Measurements from ENCODE around the gene SNX8.

The SNX8 gene

DNA sequence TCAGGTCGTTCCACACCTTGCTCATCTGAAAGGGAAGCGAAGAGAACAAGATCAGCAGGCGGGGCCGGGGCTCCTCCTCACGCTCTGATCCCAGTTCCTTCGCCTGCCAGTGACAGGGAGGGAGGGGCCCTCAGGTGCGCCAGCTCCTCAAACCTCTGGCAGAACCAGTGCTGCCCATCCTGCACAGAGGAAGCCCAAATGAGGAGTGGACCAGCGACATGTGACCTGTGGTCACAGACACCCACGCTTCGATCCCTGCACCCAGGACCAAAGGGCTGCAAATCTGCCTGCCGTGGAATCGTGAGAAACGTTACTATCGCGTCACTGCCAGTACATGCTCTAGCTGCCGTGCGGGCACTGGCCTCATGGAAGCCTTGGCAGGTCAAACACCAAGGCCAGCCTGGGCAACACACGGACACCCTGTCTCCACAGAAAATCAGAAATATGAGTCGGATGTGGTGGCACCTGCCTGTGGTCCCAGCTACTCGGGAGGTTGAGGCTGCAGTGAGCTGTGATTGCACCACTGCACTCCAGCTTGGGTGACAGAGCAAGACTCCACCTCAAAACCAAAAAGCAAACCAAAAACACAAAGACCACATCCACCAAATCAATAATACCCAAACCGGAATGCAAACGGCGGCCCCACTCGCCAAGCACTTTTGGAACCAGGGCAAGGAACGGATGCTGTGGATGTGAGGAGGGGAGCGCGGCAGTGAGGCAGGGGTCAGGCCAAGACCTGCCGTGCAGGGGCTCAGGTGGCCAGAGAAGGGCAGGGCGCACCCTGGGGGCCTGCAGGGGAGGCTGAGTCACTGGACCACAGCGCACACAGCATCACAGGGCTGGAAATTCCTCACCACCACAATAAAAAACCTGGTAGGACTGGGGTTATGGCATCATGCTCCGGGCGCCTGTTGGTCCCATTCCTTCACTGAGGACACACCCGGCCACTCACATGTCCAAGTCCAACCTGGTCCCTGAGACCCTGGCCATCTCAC lies 58.8 kb downstream of the SNX8 start:
- no peak for TF ChIP-seq EZH2phosphoT487 (IDR thresholded peaks at IDR 0.05; ENCODE audit: borderline replicate concordance, low read length)
- no peak for TF ChIP-seq CTCF (IDR thresholded peaks at IDR 0.05; ENCODE audit: low read depth, low read length, poor library complexity, severe bottlenecking)
- no peaks in the 10 kb centered on the region for H3K9me2 ChIP-seq (replicated peaks; ENCODE audit: control insufficient read depth, low read length)
- peaks cover 23% of the 10 kb centered on the region for H3K4me1 ChIP-seq (ENCODE audit: control insufficient read depth, low read length)
- no peak overlapping the region for H3K4me2 ChIP-seq (ENCODE audit: low read length)
- H3K79me2 ChIP-seq (ENCODE audit: control insufficient read depth, low read length), result no peaks in the 10 kb centered on the region
- no peak overlapping the region for H3K27ac ChIP-seq (ENCODE audit: low read depth, low read length)
- H3K9me3 ChIP-seq (ENCODE audit: control insufficient read depth, insufficient read depth, low read length), result no peaks in the 10 kb centered on the region
- H3K36me3 ChIP-seq (ENCODE audit: control insufficient read depth, low read length), result peaks cover 38% of the 10 kb centered on the region; the same call in 1 of the 2 replicates
- peaks cover 4% of the 10 kb centered on the region; the same call in 1 of the 2 replicates for H4K20me1 ChIP-seq (ENCODE audit: control insufficient read depth, insufficient read depth, low read depth, low read length)
- H3K4me3 ChIP-seq (ENCODE audit: low read length), result no peak overlapping the region
- H3F3A ChIP-seq (ENCODE audit: control insufficient read depth, insufficient read depth), result peaks cover 2% of the 10 kb centered on the region; the same call in 1 of the 2 replicates
- H3K27me3 ChIP-seq (ENCODE audit: control insufficient read depth, low read length), result no peaks in the 10 kb centered on the region

DNA sequence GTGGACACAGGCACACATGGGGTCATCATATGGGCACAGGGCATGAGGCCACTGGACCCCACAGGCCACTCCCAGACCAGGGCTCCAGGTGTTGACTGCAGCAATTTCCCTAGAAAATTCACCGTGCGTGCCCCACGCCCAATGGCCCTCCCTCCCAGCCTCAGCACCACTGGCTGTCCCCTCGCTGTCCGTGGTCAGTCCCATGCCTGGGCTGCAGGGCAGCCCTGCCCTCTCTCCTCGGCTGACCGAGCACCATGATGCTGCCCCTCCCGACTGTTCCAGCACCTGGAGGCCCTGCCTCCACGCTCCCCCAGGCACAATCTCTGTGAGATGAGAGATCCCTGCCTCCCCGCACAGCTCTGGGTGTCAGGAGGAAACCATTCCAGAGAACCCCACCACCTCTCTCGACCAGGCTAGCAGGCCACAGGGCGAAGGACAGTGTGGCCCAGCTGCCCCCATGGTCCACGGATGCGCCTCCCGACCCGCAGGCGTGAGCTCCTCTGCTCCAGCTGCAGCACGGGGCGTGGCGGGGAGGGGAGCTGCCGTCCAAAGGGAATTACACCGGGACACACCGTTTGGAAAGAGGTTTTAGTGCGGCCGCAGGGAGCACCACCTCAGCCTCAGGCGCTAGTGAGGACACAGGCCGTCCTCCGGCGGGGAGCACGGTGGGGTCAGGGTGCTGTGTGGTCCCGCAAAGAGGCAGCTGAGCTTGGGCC lies 59.7 kb downstream of the SNX8 start:
- Histone ChIP-seq H3K27me3 (ENCODE audit: control insufficient read depth, low read length) (no peaks in the 10 kb centered on the region), H3K79me2 (ENCODE audit: control insufficient read depth, low read length) (no peaks in the 10 kb centered on the region), H3F3A (ENCODE audit: control insufficient read depth, insufficient read depth) (peaks cover 2% of the 10 kb centered on the region; the same call in 1 of the 2 replicates), H3K27ac (ENCODE audit: low read depth, low read length) (no peak overlapping the region), H3K4me3 (ENCODE audit: low read length) (no peak overlapping the region), H3K4me2 (ENCODE audit: low read length) (no peak overlapping the region), H3K4me1 (ENCODE audit: control insufficient read depth, low read length) (peaks cover 15% of the 10 kb centered on the region), H3K9me2 (replicated peaks; ENCODE audit: control insufficient read depth, low read length) (no peaks in the 10 kb centered on the region), H3K9me3 (ENCODE audit: control insufficient read depth, insufficient read depth, low read length) (no peaks in the 10 kb centered on the region), H4K20me1 (ENCODE audit: control insufficient read depth, insufficient read depth, low read depth, low read length) (peaks cover 4% of the 10 kb centered on the region; the same call in 1 of the 2 replicates), H3K36me3 (ENCODE audit: control insufficient read depth, low read length) (peaks cover 41% of the 10 kb centered on the region; the same call in 1 of the 2 replicates)
- TF ChIP-seq EZH2phosphoT487 (IDR thresholded peaks at IDR 0.05; ENCODE audit: borderline replicate concordance, low read length), result no peak
- TF ChIP-seq CTCF (IDR thresholded peaks at IDR 0.05; ENCODE audit: low read depth, low read length, poor library complexity, severe bottlenecking), result no peak

GRCh38 chr7:2253525-2254244 lies 60.6 kb downstream of the SNX8 start:
- Histone ChIP-seq H3K4me3 (ENCODE audit: low read length) (no peak overlapping the region), H3K4me2 (ENCODE audit: low read length) (no peak overlapping the region), H4K20me1 (ENCODE audit: control insufficient read depth, insufficient read depth, low read depth, low read length) (peaks cover 4% of the 10 kb centered on the region; the same call in 1 of the 2 replicates), H3K9me3 (ENCODE audit: control insufficient read depth, insufficient read depth, low read length) (no peaks in the 10 kb centered on the region), H3K9me2 (replicated peaks; ENCODE audit: control insufficient read depth, low read length) (no peaks in the 10 kb centered on the region), H3K4me1 (ENCODE audit: control insufficient read depth, low read length) (peaks cover 6% of the 10 kb centered on the region), H3F3A (ENCODE audit: control insufficient read depth, insufficient read depth) (peaks cover 2% of the 10 kb centered on the region; the same call in 1 of the 2 replicates), H3K36me3 (ENCODE audit: control insufficient read depth, low read length) (peaks cover 43% of the 10 kb centered on the region; the same call in 1 of the 2 replicates), H3K27me3 (ENCODE audit: control insufficient read depth, low read length) (no peaks in the 10 kb centered on the region), H3K79me2 (ENCODE audit: control insufficient read depth, low read length) (no peaks in the 10 kb centered on the region), H3K27ac (ENCODE audit: low read depth, low read length) (no peak overlapping the region)
- no peak for TF ChIP-seq EZH2phosphoT487 (IDR thresholded peaks at IDR 0.05; ENCODE audit: borderline replicate concordance, low read length)
- no peak for TF ChIP-seq CTCF (IDR thresholded peaks at IDR 0.05; ENCODE audit: low read depth, low read length, poor library complexity, severe bottlenecking)
